Measurements from ENCODE around the gene CD72. TPM values are rescaled to one million over a fixed set of nuclear protein-coding genes. Genes with fewer than 3 reads are reported as not detected.

Gene CD72
- total RNA-seq, 1 donor from 2014 or later = 5.6 TPM

- H3K4me3 ChIP-seq = peak within 1 kb of the TSS; percentile 52 to 61
- no peak for DNase-seq (ENCODE audit: extremely low spot score in 2 of 2)
- no peaks in the 10 kb centered on the region for H3K9me3 ChIP-seq
- H3K4me1 ChIP-seq = peaks cover 25% of the 10 kb centered on the region
- intact Hi-C loops (cut with DNase I) = no loop called here
- peaks cover 0 to 11% of the 10 kb centered on the region in 2 donors for H3K36me3 ChIP-seq
- TF ChIP-seq POLR2AphosphoS5 (IDR thresholded peaks at IDR 0.05; ENCODE audit: insufficient read depth in 1 of 2, low read depth in 1 of 2) (peak; percentile 40 to 60), CTCF (IDR thresholded peaks at IDR 0.05) (no peak), POLR2A (IDR thresholded peaks at IDR 0.05) (no peak)
- H3K27ac ChIP-seq = peak within 1 kb of the TSS; percentile 67
- no peaks in the 10 kb centered on the region for H3K27me3 ChIP-seq
Measured at GRCh38 chr9:35664531-35665470, 46.6 kb upstream of the CD72 start, which contains the start of gene ARHGEF39. TSS of gene ARHGEF39 (minus strand) at chr9:35665195. CDS start at chr9:35665169, 26 bp downstream.

- H3K27ac ChIP-seq = peak overlapping the region; percentile 96
- H3K9me3 ChIP-seq = no peaks in the 10 kb centered on the region
- DNase-seq (ENCODE audit: extremely low spot score in 2 of 2) = no peak
- intact Hi-C loops (cut with DNase I) = no loop called here
- H3K4me1 ChIP-seq = peaks cover 36% of the 10 kb centered on the region
- H3K4me3 ChIP-seq = no peak overlapping the region
- no peaks in the 10 kb centered on the region for H3K27me3 ChIP-seq
- TF ChIP-seq POLR2A (IDR thresholded peaks at IDR 0.05) = no peak
- no peak for TF ChIP-seq POLR2AphosphoS5 (IDR thresholded peaks at IDR 0.05; ENCODE audit: insufficient read depth in 1 of 2, low read depth in 1 of 2)
- no peak for TF ChIP-seq CTCF (IDR thresholded peaks at IDR 0.05)
- peaks cover 0 to 11% of the 10 kb centered on the region in 2 donors for H3K36me3 ChIP-seq
Measured at GRCh38 chr9:35662437-35662836, 44.2 kb upstream of the CD72 start.

- Histone ChIP-seq H3K4me1 (peaks cover 36% of the 10 kb centered on the region), H3K27ac (peak overlapping the region; percentile 96), H3K4me3 (no peak overlapping the region), H3K9me3 (no peaks in the 10 kb centered on the region), H3K27me3 (no peaks in the 10 kb centered on the region), H3K36me3 (peaks cover 0 to 11% of the 10 kb centered on the region in 2 donors)
- no peak for TF ChIP-seq POLR2A (IDR thresholded peaks at IDR 0.05)
- TF ChIP-seq CTCF (IDR thresholded peaks at IDR 0.05) = no peak
- TF ChIP-seq POLR2AphosphoS5 (IDR thresholded peaks at IDR 0.05; ENCODE audit: insufficient read depth in 1 of 2, low read depth in 1 of 2) = no peak
- DNase-seq (ENCODE audit: extremely low spot score in 2 of 2) = no peak
- intact Hi-C loops (cut with DNase I) = no loop called here
Measured at GRCh38 chr9:35661756-35662350, 43.6 kb upstream of the CD72 start.

GRCh38 chr9:35660966-35661415 is 42.8 kb upstream of the CD72 start:
- Histone ChIP-seq H3K4me3 (no peak overlapping the region), H3K27ac (peak overlapping the region; percentile 96), H3K9me3 (no peaks in the 10 kb centered on the region), H3K36me3 (peaks cover 0 to 11% of the 10 kb centered on the region in 2 donors), H3K4me1 (peaks cover 36% of the 10 kb centered on the region), H3K27me3 (no peaks in the 10 kb centered on the region)
- intact Hi-C loops (cut with DNase I) = no loop called here
- TF ChIP-seq POLR2AphosphoS5 (IDR thresholded peaks at IDR 0.05; ENCODE audit: insufficient read depth in 1 of 2, low read depth in 1 of 2) = peak in 1 of 2 donors; percentile 17
- no peak for TF ChIP-seq POLR2A (IDR thresholded peaks at IDR 0.05)
- DNase-seq (ENCODE audit: extremely low spot score in 2 of 2) = no peak

- no peak for TF ChIP-seq CTCF (IDR thresholded peaks at IDR 0.05)
- TF ChIP-seq POLR2AphosphoS5 (IDR thresholded peaks at IDR 0.05; ENCODE audit: insufficient read depth in 1 of 2, low read depth in 1 of 2) = peak in 1 of 2 donors; percentile 25
- no peak for DNase-seq (ENCODE audit: extremely low spot score in 2 of 2)
- Histone ChIP-seq H3K27me3 (no peaks in the 10 kb centered on the region), H3K9me3 (no peaks in the 10 kb centered on the region), H3K4me3 (peak overlapping the region; percentile 84 to 97), H3K36me3 (peaks cover 0 to 11% of the 10 kb centered on the region in 2 donors), H3K27ac (peak overlapping the region; percentile 96), H3K4me1 (peaks cover 22% of the 10 kb centered on the region)
- intact Hi-C loops (cut with DNase I) = loop anchor here (2.0 to 10.0 kb wide), 3 partner anchors 33 to 155 kb away; partner anchors contain the start of genes HINT2 and SPAG8
Measured at GRCh38 chr9:35659340-35659739, 41.1 kb upstream of the CD72 start.
